ENCODE measurements around the gene CLCN4.
A peak's percentile ranks its signal among the peaks of the same experiment; 100 is the strongest.

CLCN4 gene

DNA sequence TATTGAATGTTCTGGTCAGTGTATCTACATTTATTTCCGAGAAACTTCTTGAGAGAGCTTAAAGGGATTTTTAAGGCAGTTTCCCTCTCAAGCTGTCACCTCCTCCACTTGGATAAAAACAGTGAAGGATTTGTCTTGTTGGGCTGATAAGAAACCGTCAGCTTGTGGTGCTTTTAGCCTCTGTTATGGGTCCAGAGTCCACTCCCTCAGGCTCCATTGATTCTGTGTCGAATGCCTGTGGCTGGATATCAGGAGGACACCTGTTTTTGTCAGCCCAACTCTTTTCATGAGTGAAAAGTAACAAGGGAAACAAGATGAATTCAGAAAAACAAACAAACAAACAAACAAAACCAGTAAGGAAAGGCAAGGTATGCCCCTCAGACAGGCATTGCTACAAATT is 12.4 kb downstream of the CLCN4 start:
- no peak for DNase-seq

DNA sequence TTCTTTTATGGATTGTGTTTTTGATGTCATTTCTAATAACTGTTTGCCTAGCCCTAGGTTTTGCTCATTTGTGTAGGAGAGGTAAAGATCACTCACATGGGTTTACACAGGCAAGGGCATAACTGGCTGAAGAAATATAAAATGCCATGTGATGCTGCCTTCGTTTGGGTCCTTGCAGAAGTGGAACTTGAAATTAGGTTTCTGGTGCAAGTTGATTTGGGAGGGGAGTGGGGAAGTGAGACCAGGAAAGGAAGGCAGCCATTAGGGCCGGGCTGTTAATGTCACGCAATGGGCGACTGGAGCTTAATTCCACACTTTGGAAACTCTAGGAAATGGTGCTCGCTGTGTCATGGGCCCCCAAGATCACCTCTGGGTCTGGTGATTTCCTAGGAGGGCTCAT is 14.5 kb downstream of the CLCN4 start:
- DNase-seq: no peak

DNA sequence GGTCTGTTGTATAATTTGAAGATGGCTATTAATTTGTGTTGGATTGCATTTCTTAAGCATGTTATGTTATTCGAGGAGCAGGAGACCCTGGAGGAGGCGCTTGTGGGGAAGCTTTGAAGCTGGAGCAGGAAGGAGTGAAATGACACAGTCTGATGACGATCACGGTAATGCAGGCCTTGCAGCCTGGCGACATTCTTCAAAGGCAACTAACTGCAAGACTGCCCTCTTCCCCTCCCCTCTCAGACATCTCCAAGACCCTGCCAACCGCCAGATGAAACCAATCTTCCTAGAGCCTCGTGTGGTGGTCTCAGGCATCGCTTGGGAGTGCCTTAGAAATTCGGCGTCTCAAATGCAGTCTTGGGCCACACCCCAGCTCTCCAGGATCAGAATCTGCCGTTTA is 16.1 kb downstream of the CLCN4 start:
- DNase-seq: no peak

- no peak for DNase-seq
Measured at GRCh38 chrX:10173331-10173900, 16.6 kb downstream of the CLCN4 start.

- no peak for DNase-seq
Measured at GRCh38 chrX:10174051-10174450, 17.3 kb downstream of the CLCN4 start.

GRCh38 chrX:10174810-10175209 is 18.0 kb downstream of the CLCN4 start:
- DNase-seq: no peak

DNA sequence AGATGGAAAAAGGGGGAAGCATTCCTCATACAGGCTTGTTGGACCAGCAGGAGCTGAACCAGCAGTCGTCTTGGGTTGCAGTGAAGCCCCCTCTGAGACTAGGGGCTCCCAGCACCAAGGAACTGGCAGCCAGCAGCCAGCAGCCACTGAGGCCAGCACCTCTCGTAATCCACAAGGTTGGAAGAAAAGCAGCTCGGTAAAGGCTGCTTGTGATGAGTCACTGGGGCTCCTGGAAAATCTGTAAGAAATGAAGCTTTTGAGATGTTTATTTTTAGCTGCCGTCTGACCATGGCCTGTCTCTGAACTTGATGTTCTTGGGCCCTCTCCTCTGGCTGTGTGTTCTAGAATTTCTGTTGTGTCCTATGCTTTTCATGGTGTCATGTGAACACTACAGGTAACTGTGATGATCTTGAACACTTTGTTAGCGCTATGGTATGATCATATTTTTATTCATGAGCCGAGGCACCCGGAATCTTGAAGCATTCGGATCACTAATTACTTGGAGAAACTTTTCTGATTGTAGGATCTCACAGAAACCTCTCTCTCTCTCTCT is 18.6 kb downstream of the CLCN4 start:
- no peak for DNase-seq

GRCh38 chrX:10176121-10177003 is 19.6 kb downstream of the CLCN4 start:
- no peak for DNase-seq

- DNase-seq: no peak
Measured at GRCh38 chrX:10177004-10177396, 20.2 kb downstream of the CLCN4 start.

GRCh38 chrX:10177601-10178000 is 20.8 kb downstream of the CLCN4 start:
- no peak for DNase-seq

GRCh38 chrX:10178866-10179463 is 22.2 kb downstream of the CLCN4 start:
- no peak for DNase-seq

DNA sequence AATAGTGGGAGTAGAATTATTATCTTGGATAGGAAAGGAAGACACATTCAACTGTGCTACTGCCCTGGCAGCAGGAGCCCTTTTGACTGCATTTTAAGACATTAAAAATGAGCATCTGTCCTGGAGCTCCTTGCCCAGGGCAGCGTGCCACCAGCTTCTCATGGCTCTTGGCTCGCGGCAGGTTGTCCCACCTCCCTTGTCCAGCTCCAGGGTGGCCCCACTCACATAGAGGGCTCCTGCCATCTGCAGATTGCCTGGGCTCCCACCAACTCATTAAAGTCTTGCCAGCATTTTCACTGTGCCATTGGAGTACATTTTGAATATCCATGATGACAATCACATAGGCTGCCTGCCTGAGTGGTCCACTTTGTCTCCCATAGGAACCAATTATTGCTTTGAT is 27.0 kb downstream of the CLCN4 start:
- DNase-seq: no peak

DNA sequence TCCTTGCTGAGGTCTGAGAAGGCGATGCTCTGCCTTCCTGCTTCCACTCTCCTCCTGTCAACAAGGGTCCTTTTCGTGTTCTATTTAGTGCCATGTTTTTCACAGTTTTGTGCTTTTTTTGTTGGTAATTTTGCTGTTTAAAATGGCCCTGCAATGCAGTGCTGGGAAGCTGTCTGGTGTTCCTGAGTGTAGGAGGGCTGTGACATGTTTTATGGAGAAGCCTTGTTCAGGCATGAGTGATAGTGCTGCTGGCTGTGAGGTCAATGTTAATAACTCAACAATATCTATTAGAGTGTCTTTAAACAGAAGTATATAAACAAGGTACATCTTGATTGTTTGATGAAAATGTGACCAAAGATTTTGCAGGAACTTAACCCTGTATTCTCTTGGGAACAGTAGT is 27.6 kb downstream of the CLCN4 start:
- DNase-seq: no peak

DNA sequence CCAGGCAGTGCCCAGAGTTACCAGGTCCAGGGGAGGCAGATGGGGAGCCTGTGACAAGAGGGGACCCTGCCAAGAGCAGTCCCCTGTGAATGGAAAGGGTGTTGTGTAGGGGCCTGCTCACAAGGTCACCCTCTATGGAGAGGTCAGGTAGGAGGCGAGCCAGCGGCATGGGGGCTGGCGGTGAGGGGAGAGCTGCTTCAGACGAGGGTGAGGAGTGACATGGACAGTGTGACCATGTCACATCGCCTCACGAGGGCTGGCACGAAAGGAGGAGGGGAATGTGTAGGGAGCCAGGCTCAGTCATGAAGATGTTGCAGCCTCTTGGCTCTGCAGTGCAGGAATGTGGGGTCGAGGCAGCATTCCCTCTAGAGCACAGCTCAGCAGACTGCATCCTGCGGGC is 29.6 kb downstream of the CLCN4 start:
- no peak for DNase-seq

DNA sequence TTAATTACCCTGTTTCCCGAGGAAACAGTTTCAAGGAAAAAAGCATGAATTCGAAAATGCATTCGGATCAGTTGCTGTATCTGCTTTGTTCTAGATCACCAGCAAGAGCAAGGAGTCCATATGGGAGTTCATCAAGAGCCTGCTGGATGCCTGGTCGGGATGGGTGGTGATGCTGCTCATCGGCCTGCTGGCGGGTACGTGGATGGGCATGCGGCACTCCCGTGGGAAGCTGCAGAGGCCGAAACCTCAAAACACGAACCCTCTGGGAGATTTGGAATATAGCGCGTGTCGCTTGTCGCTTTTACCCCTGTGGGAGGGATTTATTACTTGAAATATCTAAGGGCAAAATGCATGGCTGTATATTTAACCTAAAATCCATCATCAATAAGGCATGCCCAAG is 30.6 kb downstream of the CLCN4 start:
- DNase-seq: no peak

GRCh38 chrX:10189317-10190268 is 32.8 kb downstream of the CLCN4 start:
- peak; percentile 47 for DNase-seq

DNA sequence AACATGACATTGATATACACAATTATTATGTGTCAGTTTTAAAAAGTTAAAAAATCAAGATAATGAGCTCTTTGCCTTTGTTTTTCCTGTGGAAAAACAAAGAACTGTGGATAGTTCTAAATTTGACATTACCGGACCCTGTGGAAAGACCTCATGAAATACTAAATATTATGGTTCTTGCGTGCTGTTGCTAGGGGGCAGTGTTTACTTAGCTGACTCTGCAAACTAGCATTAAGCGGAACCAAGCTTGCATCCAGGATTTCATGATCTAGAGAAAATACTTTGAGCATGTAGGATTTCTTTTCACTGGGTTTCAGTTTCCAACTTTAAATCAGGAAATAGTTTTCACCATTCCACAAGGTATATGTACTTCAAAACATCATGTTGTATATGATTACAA is 33.6 kb downstream of the CLCN4 start:
- peak; percentile 77 for DNase-seq

DNA sequence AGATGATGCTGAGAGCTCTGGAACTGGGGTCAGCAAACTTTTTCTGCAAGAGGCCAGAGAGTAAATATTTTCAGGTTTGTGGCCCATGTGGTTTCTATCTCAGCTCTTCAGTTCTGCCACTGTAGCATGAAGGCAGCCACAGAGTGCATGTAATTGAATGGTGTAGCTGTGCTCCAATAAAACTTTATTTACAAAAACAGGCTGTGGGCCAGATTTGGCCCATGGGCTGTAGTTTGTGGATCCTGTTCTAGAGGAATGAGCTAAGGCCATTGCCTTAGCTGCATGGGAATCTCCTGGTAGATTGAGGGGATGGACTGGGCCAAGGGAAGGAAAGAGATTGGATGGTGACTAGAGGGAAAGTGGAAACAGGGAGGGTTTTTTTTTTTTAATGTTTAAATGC is 36.8 kb downstream of the CLCN4 start:
- no peak for DNase-seq

DNA sequence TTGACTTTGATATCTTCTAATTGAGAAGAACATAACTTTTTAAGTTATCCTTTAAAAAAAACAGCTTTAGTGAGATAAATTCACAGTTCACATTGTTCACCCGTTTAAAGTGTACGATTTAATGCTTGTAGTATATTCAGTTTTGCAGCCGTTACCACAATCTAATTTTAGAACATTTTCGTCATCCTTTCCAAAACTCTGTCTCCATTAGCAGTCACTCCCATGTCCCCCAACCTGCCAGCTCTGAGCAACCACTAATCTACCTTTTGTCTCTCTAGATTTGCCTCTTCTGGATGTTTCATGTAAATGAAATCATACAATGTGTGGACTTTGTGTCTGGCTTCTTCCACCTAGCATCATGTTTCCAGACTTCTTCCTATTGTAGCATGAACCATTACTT is 38.6 kb downstream of the CLCN4 start:
- DNase-seq: no peak

GRCh38 chrX:10195947-10196346 is 39.2 kb downstream of the CLCN4 start:
- DNase-seq: no peak

- DNase-seq: no peak
Measured at GRCh38 chrX:10197279-10198210, 40.8 kb downstream of the CLCN4 start.

DNA sequence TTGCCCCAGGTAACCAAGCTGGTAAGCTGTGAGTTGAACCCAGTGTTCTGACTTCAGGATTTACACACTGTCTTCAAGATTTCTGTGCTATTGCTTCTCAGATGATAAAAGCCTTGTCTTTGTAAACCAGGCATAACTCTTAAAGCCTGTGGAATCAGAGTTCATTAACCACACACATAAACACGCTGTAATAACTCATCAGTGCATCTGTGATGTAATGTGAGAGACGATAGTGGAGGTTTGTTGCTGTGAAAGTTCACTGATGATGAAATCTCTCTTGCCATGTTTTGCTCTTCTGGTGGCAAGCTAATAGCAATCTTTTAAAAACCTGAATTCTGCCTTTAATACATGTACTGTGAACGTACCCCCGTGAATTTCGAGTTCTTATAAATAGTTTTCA is 41.5 kb downstream of the CLCN4 start:
- DNase-seq: no peak

All from NCI-H526 treated with DMSO at 0.1 percent for 48 hours (cell line).